Measurements from ENCODE around the gene MTERF1.
"Not testable (repeated sequence)": the region's sequence is repeated elsewhere in the genome, so short reads cannot be mapped to it uniquely, and the experiment has no call there.

The MTERF1 gene

DNA sequence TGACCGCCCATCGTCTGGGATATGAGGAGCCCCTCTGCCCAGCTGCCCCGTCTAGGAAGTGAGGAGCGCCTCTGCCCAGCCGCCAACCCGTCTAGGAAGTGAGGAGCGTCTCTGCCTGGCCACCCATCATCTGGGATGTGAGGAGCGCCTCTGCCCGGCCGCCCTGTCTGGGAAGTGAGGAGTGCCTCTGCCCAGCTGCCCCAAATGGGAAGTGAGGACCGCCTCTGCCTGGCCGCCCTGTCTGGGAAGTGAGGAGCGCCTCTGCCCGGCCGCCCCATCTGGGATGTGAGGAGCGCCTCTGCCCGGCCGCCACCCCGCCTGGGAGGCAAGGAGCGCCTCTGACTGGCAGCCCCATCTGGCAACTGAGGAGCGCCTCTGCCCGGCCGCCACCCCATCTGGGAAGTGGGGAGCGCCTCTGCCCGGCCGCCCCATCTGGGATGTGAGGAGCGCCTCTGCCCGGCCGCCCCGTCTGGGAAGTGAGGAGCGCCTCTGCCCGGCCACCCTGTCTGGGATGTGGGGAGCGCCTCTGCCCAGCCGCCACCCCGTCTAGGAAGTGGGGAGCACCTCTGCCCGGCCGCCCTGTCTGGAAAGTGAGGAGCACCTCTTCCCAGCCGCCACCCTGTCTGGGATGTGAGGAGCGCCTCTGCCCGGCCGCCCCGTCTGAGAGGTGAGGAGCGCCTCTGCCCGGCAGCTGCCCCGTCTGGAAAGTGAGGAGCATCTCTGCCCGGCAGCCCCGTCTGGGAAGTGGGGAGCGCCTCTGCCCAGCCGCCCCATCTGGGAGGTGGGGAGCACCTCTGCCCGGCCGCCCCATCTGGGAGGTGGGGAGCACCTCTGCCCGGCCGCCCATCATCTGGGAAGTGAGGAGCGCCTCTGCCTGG is 7.1 kb upstream of the MTERF1 start:
- in situ Hi-C loops (cut with MboI; ENCODE audit: low sequenced_read_pairs): not testable (repeated sequence)

DNA sequence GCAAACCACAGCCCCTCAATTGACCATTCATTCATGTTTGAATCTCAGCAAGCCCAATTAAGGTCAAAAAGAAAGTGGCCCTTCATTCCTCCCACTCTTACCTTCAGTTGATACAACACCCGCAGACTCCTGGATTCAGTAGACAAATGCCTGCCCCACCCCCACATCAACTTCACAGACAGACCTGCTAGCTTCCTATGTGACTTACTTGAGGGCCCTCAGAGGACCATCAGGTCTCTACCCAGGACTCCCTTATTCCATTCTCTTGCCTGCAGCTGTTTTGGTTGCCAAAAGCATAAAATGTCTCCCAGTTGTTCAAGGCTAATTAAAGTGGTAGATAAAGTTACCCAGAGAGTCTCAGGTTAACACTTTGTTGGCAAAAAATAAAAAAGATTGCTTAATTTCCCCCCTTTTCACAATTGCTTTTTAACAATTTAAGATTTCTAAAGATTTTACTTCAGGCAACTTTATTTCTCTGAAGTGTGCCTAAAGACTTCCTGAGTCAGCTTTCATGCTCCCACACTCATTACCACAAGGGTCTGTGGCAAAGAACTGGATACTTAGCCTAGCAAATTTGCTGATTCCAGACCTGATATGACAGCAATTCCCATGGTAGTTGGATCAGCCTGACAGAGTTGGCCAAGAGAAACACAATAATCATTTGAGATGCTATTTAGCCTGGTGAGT is 3.3 kb upstream of the MTERF1 start:
- in situ Hi-C loops (cut with MboI; ENCODE audit: low sequenced_read_pairs): no loop called here

DNA sequence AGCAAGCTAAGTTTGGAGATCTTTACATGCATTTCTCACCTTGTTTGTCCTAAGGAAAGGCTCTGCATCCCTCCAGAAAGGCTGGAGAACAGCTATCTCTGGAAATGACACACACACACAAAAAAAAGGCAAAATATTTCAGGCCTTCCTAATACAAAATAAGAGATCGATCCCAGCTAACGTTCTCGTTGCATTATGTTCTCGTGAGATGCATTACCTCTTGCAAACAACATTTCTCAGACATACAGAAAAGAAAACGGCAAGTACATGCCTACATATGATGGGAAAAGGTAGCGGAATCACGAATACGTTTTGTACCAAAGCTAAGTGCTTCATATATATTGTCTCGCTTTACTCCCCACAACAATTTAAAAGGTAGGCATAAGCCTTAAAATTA is 488 bp downstream of the MTERF1 start:
- in situ Hi-C loops (cut with MboI; ENCODE audit: low sequenced_read_pairs): no loop called here

- in situ Hi-C loops (cut with MboI; ENCODE audit: low sequenced_read_pairs): no loop called here
Observed at GRCh38 chr7:91876391-91877133, 3.9 kb downstream of the MTERF1 start.

DNA sequence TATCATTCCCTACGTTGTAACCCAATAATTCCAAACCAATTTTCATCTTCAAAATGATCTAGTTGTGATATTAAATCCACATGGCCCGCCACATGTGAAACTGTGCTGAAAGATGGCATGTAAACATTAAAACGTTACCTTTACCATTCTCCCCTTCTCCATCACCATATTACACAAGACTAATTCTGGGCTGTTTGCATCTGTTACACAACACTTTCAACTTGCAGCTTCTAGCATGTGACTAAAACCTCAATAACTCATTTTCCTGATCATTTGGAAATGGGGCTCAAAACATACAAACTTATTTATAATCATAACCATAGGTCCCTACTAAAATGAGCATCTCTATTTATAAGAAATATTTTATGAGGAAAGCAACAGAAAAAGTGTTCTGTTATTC is 4.7 kb downstream of the MTERF1 start:
- in situ Hi-C loops (cut with MboI; ENCODE audit: low sequenced_read_pairs): no loop called here

DNA sequence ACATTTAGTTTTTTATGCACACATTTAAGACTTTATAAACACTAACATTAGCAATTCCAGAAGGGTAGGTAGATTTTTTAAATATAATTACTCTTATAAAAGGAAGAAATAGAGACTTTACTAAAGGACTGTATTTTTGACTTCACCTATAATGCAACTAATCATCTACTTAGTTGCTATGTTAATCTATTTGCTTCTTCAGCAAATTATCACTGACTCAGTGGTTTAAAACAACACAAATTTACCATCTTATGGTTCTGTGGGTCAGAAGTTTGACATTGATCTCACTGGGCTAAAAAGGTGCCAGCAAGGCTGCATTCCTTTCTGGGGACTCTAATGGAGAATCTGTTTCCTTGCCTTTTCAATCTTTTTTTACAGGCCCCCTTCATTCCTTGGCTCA is 7.6 kb downstream of the MTERF1 start:
- in situ Hi-C loops (cut with MboI; ENCODE audit: low sequenced_read_pairs): no loop called here

DNA sequence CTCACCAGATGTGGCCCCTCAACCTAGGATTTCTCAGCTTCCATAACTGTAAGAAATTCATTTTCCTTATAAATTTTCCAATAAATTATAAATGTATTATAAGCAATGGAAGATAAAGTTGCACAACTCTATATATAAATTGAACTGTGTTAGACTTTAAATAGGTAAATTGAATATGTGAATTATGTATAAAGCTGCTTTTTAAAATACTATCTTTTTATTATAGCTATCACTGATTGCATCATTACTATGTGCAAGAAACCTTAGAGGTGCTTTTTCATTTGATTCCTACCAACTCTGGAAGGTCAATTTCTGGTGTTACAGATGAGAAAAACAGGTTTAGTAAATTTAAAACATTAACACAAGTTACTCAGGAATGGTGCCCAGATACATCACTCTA is 8.4 kb downstream of the MTERF1 start:
- in situ Hi-C loops (cut with MboI; ENCODE audit: low sequenced_read_pairs): no loop called here

GRCh38 chr7:91869661-91870060 is 10.8 kb downstream of the MTERF1 start:
- in situ Hi-C loops (cut with MboI; ENCODE audit: low sequenced_read_pairs): no loop called here

GRCh38 chr7:91866599-91867148 is 13.8 kb downstream of the MTERF1 start:
- in situ Hi-C loops (cut with MboI; ENCODE audit: low sequenced_read_pairs): no loop called here

- in situ Hi-C loops (cut with MboI; ENCODE audit: low sequenced_read_pairs): no loop called here
Observed at GRCh38 chr7:91865511-91865910, 15.0 kb downstream of the MTERF1 start.

DNA sequence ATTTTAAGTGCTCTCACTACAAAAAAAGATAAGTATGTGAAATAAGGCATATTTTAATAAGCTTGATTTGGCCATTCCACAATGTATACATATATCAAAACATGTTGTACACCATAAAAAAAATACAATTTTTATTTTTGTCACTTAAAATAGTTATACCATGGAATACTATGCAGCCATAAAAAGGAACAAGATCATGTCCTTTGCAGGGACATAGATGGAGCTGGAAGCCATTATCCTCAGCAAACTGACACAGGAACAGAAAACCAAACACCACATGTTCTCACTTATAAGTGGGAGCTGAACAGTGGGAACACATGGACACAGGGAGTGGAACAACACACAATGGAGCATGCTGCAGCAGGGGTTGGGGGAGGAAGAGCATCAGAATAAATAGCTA is 15.9 kb downstream of the MTERF1 start:
- in situ Hi-C loops (cut with MboI; ENCODE audit: low sequenced_read_pairs): not testable (repeated sequence)

- in situ Hi-C loops (cut with MboI; ENCODE audit: low sequenced_read_pairs): no loop called here
Observed at GRCh38 chr7:91864070-91864469, 16.4 kb downstream of the MTERF1 start.

GRCh38 chr7:91852263-91852741 is 28.2 kb downstream of the MTERF1 start:
- in situ Hi-C loops (cut with MboI; ENCODE audit: low sequenced_read_pairs): no loop called here

DNA sequence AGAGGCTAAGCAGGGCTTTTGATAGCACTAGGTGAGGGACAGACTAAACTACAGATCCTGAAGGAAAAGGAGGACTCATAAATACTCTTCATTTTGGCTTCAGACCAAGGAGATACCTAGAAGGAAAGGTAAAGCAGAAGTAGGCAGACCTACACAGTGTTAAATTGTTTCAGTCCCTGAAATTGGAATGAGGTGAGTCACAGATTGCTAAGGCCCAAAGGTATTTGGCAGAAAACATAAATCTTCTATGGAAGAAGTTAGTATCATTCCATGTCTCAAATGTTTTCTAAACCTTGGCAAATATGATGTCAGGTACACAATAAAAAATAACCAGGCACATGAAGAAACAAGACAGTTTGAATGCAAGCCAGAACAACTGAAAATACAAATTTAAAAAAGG is 30.0 kb downstream of the MTERF1 start:
- in situ Hi-C loops (cut with MboI; ENCODE audit: low sequenced_read_pairs): no loop called here

GRCh38 chr7:91847876-91848588 is 32.5 kb downstream of the MTERF1 start:
- in situ Hi-C loops (cut with MboI; ENCODE audit: low sequenced_read_pairs): loop anchor here (25.0 kb wide), 1 partner anchor 589 kb away; the partner anchor contains the start of gene GATAD1

DNA sequence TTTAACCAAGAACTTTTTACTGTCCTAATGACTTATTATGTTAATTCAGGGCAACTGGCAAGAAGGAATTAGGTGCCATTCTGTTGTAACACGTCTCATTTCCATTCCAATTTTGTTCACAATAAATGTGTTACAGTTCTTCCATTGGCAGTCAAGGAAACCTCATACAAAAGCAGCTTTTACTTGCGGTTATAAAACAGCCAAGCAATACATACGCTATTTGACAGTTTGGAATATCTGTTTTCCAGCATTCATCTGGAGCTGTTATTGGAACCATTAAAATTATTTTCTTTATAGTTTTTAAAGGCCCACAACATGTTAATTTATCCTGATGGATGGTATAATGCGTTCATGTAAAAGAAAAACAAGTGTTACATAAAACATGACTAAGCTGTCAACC is 33.3 kb downstream of the MTERF1 start:
- in situ Hi-C loops (cut with MboI; ENCODE audit: low sequenced_read_pairs): loop anchor here (25.0 kb wide), 1 partner anchor 590 kb away; the partner anchor contains the start of gene GATAD1

DNA sequence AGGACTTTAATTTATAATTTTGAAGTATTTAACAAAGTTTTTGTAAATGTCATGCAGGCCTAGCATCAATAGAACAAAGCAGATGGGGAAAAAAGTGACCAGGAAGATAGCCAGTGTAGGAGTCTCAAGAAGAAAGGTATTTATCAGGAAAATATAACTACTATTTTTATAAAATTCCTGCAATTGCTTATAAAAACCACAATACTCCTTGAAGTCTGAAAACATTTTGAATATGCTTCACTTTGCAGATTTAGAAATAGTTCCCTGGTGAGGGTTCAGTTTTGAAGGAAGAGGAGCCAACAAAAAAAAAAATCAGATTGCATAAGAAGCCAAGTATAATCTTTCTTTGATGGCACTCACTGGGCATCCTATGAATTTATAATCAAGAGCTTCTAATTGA is 34.1 kb downstream of the MTERF1 start:
- in situ Hi-C loops (cut with MboI; ENCODE audit: low sequenced_read_pairs): loop anchor here (25.0 kb wide), 1 partner anchor 591 kb away; the partner anchor contains the start of gene GATAD1

GRCh38 chr7:91843831-91844230 is 36.7 kb downstream of the MTERF1 start:
- in situ Hi-C loops (cut with MboI; ENCODE audit: low sequenced_read_pairs): loop anchor here (25.0 kb wide), 1 partner anchor 593 kb away; the partner anchor contains the start of gene GATAD1

DNA sequence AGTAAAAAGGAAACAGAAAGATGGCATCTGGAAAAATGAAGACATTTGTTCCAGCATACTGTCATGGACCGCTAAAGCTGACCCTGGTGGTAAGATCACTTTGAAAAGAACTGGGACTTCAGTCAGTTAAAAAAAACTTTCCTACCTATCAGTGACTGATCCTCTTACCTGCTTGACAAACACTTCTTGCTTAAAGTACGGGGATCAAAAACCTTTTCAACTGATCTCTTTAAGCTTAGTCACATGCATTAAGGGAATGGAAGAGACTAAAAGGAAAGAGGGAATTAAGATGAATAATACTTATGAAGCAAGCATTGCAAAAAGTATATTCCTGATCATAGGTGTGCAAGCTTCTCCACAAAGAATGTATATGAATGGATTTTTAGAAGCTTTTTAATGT is 42.1 kb downstream of the MTERF1 start:
- in situ Hi-C loops (cut with MboI; ENCODE audit: low sequenced_read_pairs): loop anchor here (25.0 kb wide), 1 partner anchor 599 kb away; the partner anchor contains the start of gene GATAD1
